ENCODE results near the gene FOXP3.
"Not testable (repeated sequence)": the region's sequence is repeated elsewhere in the genome, so short reads cannot be mapped to it uniquely, and the experiment has no call there.

The FOXP3 gene, protein sequence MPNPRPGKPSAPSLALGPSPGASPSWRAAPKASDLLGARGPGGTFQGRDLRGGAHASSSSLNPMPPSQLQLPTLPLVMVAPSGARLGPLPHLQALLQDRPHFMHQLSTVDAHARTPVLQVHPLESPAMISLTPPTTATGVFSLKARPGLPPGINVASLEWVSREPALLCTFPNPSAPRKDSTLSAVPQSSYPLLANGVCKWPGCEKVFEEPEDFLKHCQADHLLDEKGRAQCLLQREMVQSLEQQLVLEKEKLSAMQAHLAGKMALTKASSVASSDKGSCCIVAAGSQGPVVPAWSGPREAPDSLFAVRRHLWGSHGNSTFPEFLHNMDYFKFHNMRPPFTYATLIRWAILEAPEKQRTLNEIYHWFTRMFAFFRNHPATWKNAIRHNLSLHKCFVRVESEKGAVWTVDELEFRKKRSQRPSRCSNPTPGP

DNA sequence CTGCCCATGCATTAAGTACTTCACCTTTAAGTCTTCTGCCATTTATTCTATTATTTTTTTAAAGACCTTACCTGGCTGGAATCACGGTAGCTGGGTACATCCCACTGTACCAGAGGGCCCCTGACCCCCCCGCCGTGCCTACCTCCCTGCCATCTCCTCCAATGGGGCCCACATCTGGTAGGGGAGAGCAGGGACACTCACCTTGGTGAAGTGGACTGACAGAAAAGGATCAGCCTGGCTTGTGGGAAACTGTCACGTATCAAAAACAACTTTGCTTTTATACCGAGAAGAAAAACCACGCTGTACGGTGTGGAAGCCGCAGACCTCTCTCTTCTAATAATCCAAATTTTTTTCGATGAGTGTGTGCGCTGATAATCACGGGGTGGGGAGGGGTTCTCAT is at the start of gene FOXP3:
FOXP3 (minus strand) TSS at position 251 of the 400 bp plus-strand sequence. CDS start 6,205 bp downstream, outside the sequence.
- TF ChIP-seq, protein P1, sequence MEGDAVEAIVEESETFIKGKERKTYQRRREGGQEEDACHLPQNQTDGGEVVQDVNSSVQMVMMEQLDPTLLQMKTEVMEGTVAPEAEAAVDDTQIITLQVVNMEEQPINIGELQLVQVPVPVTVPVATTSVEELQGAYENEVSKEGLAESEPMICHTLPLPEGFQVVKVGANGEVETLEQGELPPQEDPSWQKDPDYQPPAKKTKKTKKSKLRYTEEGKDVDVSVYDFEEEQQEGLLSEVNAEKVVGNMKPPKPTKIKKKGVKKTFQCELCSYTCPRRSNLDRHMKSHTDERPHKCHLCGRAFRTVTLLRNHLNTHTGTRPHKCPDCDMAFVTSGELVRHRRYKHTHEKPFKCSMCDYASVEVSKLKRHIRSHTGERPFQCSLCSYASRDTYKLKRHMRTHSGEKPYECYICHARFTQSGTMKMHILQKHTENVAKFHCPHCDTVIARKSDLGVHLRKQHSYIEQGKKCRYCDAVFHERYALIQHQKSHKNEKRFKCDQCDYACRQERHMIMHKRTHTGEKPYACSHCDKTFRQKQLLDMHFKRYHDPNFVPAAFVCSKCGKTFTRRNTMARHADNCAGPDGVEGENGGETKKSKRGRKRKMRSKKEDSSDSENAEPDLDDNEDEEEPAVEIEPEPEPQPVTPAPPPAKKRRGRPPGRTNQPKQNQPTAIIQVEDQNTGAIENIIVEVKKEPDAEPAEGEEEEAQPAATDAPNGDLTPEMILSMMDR (IDR thresholded peaks at IDR 0.05; ENCODE audit: extremely low read depth, missing control alignments), result no peak
- no peak for DNase-seq (ENCODE audit: low spot score)

DNA sequence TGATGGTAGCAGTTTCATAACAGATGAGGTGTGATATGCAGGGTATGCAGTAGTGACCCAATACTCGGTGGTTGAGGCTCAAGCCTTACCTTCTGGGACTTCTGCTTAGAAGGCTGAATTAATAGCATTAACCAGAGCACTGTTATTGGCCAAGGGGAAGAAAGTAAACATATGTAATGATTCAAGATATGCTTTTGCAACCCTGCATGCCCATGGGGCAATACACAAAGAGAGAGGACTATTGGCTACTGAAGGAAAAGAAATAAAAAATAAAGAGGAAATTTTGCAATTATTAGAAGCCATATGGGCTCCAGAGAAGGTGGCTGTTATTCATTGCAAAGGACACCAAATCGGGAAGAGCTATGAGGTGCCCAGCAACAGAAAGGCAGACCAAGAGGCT is 47.7 kb upstream of the FOXP3 start:
- TF ChIP-seq, protein P1 (IDR thresholded peaks at IDR 0.05; ENCODE audit: extremely low read depth, missing control alignments), result no peak
- no peak for DNase-seq (ENCODE audit: low spot score)

DNA sequence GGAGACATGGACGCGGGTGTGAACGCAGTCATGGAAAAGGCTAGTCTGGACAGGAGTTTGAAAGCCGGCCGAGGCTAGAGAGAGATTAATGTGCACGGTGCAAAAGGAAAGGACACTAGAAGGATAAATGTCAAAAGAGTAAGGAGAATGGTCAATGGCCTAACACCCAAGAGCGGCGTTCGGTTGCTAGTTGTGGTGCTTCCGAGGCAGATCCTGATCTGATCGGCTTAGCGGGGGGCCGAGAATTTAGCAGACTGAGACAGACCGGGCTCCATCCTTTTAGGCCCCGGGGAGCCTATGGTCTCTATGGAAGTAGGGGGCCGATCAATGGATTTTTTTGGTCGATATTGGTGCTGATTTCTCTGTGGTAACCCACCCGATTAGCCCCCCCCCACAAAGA is 45.9 kb upstream of the FOXP3 start:
- DNase-seq (ENCODE audit: low spot score), result no peak
- TF ChIP-seq, protein P1 (IDR thresholded peaks at IDR 0.05; ENCODE audit: extremely low read depth, missing control alignments), result no peak

DNA sequence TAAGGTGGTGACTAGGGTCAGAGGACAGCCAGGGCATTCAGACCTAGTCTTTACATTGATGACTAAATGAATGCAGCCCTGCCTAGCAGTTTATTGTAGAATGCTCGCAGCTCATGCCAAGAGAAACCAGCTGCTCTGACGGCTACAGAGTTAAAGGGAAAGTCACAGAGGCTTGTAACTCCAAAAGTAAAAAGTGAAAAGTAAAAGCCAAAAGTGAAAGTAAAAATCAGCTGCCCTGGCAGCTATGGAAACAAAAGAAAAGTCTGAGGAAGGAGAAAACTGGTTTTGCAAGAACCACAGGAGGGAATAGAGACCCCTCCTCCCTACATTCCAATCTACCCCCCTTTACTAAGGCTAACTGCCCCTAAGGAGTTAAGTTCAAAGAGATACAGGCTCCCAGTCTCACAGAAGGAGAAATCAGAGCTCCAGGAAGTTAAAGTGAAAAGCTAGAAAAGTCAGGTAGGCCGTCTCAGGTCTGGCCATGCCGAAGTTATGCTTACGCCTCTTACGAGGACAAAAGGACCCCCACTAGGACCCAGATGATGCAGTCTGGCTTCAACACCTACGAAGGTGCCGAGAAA is 45.0 kb upstream of the FOXP3 start:
- no peak for DNase-seq (ENCODE audit: low spot score)
- TF ChIP-seq, protein P1 (IDR thresholded peaks at IDR 0.05; ENCODE audit: extremely low read depth, missing control alignments), result no peak

DNA sequence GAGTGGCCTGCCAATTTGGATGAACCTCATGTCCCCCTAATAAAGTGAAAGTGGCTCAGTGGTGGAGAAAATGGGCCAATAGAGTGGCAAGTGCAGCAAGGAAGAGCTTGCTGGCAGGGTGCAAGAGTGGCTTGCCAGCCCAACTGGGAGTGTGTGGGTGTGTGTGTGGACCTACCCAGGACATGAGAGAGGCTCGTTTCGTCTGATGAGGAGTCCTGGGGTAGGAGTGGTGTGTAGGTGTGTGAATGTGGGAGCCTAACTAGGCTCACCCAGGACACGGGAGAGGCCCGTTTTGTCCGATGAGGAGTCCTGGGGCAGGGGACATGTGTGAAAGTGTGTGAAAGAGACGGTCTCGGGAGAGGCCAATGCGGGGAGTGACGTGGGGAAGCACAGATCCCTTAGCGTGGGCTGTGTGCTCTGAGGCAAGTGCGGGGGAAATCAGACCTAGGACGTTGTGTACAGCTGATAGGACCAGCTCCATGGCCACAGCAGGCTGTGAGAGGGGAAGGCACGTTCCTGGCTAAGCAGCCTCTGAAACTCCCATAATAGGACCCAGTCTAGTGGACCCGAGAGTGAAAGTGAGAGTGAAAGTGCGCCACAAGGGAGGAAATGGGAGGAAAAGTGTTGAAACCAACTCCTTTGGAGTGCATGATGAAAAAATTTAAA is 44.2 kb upstream of the FOXP3 start:
- DNase-seq (ENCODE audit: low spot score), result no peak
- TF ChIP-seq, protein P1 (IDR thresholded peaks at IDR 0.05; ENCODE audit: extremely low read depth, missing control alignments), result no peak

DNA sequence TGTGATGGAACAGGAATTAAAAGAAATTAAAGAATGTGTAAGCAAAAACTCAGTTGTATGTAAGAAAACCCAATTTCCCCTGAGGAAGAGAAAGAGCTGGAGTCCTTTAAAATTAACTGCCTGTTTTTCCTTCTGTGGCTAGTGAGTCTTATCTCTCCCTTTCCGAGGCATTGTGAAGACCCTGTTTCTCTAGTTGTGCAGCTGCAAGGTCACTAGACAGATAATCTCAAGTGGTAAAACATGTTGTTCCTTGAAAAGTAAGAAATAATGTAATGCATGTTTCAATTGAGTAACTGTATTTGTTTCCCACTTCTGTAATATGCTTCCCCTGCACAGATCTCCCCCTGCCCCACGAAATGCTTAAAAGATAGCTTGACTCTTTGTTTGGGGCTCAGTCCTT is 43.3 kb upstream of the FOXP3 start:
- not testable (repeated sequence) for DNase-seq (ENCODE audit: low spot score)

DNA sequence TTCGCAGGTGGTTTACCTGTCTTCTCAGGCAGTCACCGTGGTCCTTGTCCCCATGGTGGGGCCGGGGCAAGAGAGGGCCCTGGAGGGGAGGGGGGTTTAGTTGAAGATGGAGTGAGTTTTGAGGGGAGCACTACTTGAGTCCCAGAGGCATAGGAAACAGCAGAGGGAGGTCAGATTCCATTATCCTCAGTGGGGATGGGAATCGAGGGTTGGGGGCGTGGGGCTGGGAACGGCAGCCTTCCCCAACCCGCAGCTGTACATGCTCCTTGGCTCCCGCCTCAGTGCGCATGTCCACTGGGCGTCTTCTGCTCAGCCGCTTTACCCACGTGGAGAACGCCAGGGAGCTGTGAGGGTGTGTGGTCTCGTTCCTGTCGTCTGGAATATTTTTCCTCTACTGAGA is 38.8 kb upstream of the FOXP3 start, which contains the start of gene GAGE10:
GAGE10 (plus strand) TSS at position 301 of the 400 bp plus-strand sequence. CDS start 1,214 bp downstream, outside the sequence.
- TF ChIP-seq, protein P1 (IDR thresholded peaks at IDR 0.05; ENCODE audit: extremely low read depth, missing control alignments), result no peak
- DNase-seq (ENCODE audit: low spot score), result no peak
